ENCODE measurements around the gene NPAS3. TPM values are rescaled to one million over a fixed set of nuclear protein-coding genes. Genes with fewer than 3 reads are reported as not detected.

Gene NPAS3
- total and polyA plus RNA-seq, 2 of the 13 experiments (the other 11 are each of a cell fraction or from before 2014, with no cell fraction given): not detected

GRCh38 chr14:33191855-33192254 lies 253.2 kb downstream of the NPAS3 start:
- FAIRE-seq (no peak), DNase-seq (ENCODE audit: low spot score) (no peak), ATAC-seq (no peak)
- in situ Hi-C loops (cut with HindIII; ENCODE audit: extremely low pct_ligation_motif_present, low pct_unique_long_range_greater_than_20kb) (no loop called here), intact Hi-C loops (cut with micrococcal nuclease; ENCODE audit: unreplicated experiment) (no loop called here)
- Histone ChIP-seq H3K79me2 (ENCODE audit: insufficient read depth, low read length) (no peaks in the 10 kb centered on the region), H3K4me3 (replicated peaks in 1 of 3; ENCODE audit: insufficient read depth in 1 of 3, low read depth in 2 of 3, low read length in 3 of 3) (no peak overlapping the region), H3K4me2 (ENCODE audit: low read depth, low read length) (no peak overlapping the region), H3K27me3 (ENCODE audit: control insufficient read depth in 1 of 2, insufficient read depth in 2 of 2, low read length in 2 of 2) (no peaks in the 10 kb centered on the region), H3K4me1 (ENCODE audit: insufficient read depth, low read length) (no peaks in the 10 kb centered on the region), H3K9ac (ENCODE audit: insufficient read depth, low read depth, low read length) (no peak overlapping the region), H2AFZ (ENCODE audit: low read length) (no peak overlapping the region), H4K20me1 (ENCODE audit: insufficient read depth, low read length) (no peaks in the 10 kb centered on the region), H3K27ac (ENCODE audit: extremely low read length, insufficient read depth, low read length) (no peak overlapping the region), H3K36me3 (replicated peaks in 1 of 2; ENCODE audit: control insufficient read depth in 1 of 2, insufficient read depth in 2 of 2, low read length in 2 of 2) (no peaks in the 10 kb centered on the region), H3K9me3 (ENCODE audit: low read length) (peaks cover 31% of the 10 kb centered on the region)
- ChIA-PET POLR2A (no interaction called here), CTCF (ENCODE audit: low intra/inter-chr PET ratio, low total read pairs) (no interaction called here)
- no TSS peak for BruUV-seq (replicated peaks)
- TF ChIP-seq TFDP2 (CRISPR knock-in tag; IDR thresholded peaks at IDR 0.05) (no peak), ZNF776 (CRISPR knock-in tag; IDR thresholded peaks at IDR 0.05) (no peak), ZNF350 (CRISPR knock-in tag; IDR thresholded peaks at IDR 0.05; ENCODE audit: borderline replicate concordance, low read depth) (no peak), ZBTB34 (CRISPR knock-in tag; IDR thresholded peaks at IDR 0.05) (no peak), PAX8 (CRISPR knock-in tag; IDR thresholded peaks at IDR 0.05; ENCODE audit: borderline replicate concordance) (no peak), MAFK (conservative IDR thresholded peaks at IDR 0.05 in 1 of 2, IDR thresholded peaks at IDR 0.05 in 1 of 2; ENCODE audit: low read length in 2 of 2) (no peak), ZKSCAN8 (CRISPR knock-in tag; IDR thresholded peaks at IDR 0.05; ENCODE audit: borderline replicate concordance) (no peak), CBX5 (CRISPR knock-in tag; IDR thresholded peaks at IDR 0.05; ENCODE audit: borderline replicate concordance) (no peak), FOXP4 (CRISPR knock-in tag; IDR thresholded peaks at IDR 0.05) (no peak), NRL (CRISPR knock-in tag; IDR thresholded peaks at IDR 0.05; ENCODE audit: borderline replicate concordance) (no peak), SKI (IDR thresholded peaks at IDR 0.05; ENCODE audit: partially characterized antibody) (no peak), MYPOP (CRISPR knock-in tag; IDR thresholded peaks at IDR 0.05) (no peak), ZHX1 (CRISPR knock-in tag; IDR thresholded peaks at IDR 0.05; ENCODE audit: low read depth) (no peak), TBP (CRISPR knock-in tag; IDR thresholded peaks at IDR 0.05) (no peak), ZNF883 (CRISPR knock-in tag; IDR thresholded peaks at IDR 0.05; ENCODE audit: not compliant biosample characterization) (no peak), CENPX (CRISPR knock-in tag; IDR thresholded peaks at IDR 0.05) (no peak), HNRNPUL1 (IDR thresholded peaks at IDR 0.05; ENCODE audit: low read depth, low read length) (no peak)

Measured in HepG2 (cell line).